Measurements from ENCODE around the gene FRS3. TPM values are rescaled to one million over a fixed set of nuclear protein-coding genes. Genes with fewer than 3 reads are reported as not detected.

The FRS3 gene, protein sequence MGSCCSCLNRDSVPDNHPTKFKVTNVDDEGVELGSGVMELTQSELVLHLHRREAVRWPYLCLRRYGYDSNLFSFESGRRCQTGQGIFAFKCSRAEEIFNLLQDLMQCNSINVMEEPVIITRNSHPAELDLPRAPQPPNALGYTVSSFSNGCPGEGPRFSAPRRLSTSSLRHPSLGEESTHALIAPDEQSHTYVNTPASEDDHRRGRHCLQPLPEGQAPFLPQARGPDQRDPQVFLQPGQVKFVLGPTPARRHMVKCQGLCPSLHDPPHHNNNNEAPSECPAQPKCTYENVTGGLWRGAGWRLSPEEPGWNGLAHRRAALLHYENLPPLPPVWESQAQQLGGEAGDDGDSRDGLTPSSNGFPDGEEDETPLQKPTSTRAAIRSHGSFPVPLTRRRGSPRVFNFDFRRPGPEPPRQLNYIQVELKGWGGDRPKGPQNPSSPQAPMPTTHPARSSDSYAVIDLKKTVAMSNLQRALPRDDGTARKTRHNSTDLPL
- total RNA-seq = 1.5 and 1.8 TPM in 2 replicates

GRCh38 chr6:41779788-41780550, at the start of gene FRS3:
Gene FRS3, minus strand, starts transcription at chr6:41779900. Its CDS starts 2,913 bp downstream, at chr6:41776987.
- Histone ChIP-seq H3K79me2 (ENCODE audit: insufficient read depth, low read length) (peaks cover 7% of the 10 kb centered on the region), H3K36me3 (ENCODE audit: insufficient read depth, low read length) (peaks cover 23% of the 10 kb centered on the region), H3K27ac (ENCODE audit: low read depth, low read length) (no peak within 1 kb of the TSS), H3K4me3 (ENCODE audit: insufficient read depth, low read length) (peak within 1 kb of the TSS; percentile 81), H4K20me1 (ENCODE audit: insufficient read depth, low read length) (no peaks in the 10 kb centered on the region), H2AFZ (ENCODE audit: low read length) (peak within 1 kb of the TSS; percentile 89), H3K4me1 (ENCODE audit: insufficient read depth, low read length) (peaks cover 14% of the 10 kb centered on the region), H3K9me3 (ENCODE audit: low read depth, low read length) (no peaks in the 10 kb centered on the region), H3K4me2 (ENCODE audit: insufficient read depth, low read length) (peak within 1 kb of the TSS; percentile 99), H3K27me3 (ENCODE audit: insufficient read depth, low read length) (no peaks in the 10 kb centered on the region)
- DNase-seq (ENCODE audit: insufficient read length, low spot score, missing footprints) = peak; percentile 100
- peak; percentile 70 for TF ChIP-seq CTCF (IDR thresholded peaks at IDR 0.05; ENCODE audit: extremely low read depth, low read depth, low read length)

DNA sequence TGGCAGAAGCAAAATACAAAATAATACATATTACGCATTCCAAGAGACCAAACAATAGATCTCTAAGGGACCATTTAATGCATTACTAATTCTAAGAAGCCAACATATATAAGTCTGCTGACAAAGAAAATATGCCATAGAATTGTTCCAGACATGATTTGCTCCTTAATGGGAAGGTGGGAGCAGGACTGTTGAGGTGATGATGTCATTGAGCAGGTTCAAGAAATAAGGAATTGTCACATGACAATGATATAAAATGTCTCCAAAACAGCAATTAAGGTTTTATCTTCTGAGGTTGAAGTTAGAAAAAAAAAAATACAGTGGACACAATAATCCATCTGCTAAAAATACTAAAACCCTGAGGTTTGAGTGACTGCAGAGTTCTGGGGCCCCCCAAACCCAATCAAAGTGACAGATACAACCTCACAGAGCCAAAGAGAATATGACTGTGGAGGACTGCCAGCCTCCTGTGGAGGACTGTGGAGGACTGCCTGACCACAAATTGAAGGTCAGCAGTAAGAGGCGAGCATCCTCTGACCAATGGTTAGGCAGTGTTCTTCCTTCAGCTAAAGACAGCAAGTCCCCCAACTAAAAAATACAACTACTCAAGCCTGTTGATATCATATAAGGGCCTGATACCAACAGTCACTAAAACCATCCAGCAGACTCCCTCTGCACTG, 46.8 kb upstream of the FRS3 start:
- no peak overlapping the region for H3K27ac ChIP-seq (ENCODE audit: low read depth, low read length)
- H3K4me3 ChIP-seq (ENCODE audit: insufficient read depth, low read length) = no peak overlapping the region
- no peaks in the 10 kb centered on the region for H3K36me3 ChIP-seq (ENCODE audit: insufficient read depth, low read length)
- H3K27me3 ChIP-seq (ENCODE audit: insufficient read depth, low read length) = no peaks in the 10 kb centered on the region
- H3K4me2 ChIP-seq (ENCODE audit: insufficient read depth, low read length) = no peak overlapping the region
- no peaks in the 10 kb centered on the region for H3K79me2 ChIP-seq (ENCODE audit: insufficient read depth, low read length)
- H3K9me3 ChIP-seq (ENCODE audit: low read depth, low read length) = no peaks in the 10 kb centered on the region
- no peak overlapping the region for H2AFZ ChIP-seq (ENCODE audit: low read length)
- TF ChIP-seq CTCF (IDR thresholded peaks at IDR 0.05; ENCODE audit: extremely low read depth, low read depth, low read length) = no peak
- H3K4me1 ChIP-seq (ENCODE audit: insufficient read depth, low read length) = peaks cover 23% of the 10 kb centered on the region
- no peaks in the 10 kb centered on the region for H4K20me1 ChIP-seq (ENCODE audit: insufficient read depth, low read length)
- no peak for DNase-seq (ENCODE audit: insufficient read length, low spot score, missing footprints)

- H4K20me1 ChIP-seq (ENCODE audit: insufficient read depth, low read length) = no peaks in the 10 kb centered on the region
- H2AFZ ChIP-seq (ENCODE audit: low read length) = no peak overlapping the region
- no peaks in the 10 kb centered on the region for H3K36me3 ChIP-seq (ENCODE audit: insufficient read depth, low read length)
- H3K27ac ChIP-seq (ENCODE audit: low read depth, low read length) = no peak overlapping the region
- H3K4me1 ChIP-seq (ENCODE audit: insufficient read depth, low read length) = peaks cover 23% of the 10 kb centered on the region
- no peaks in the 10 kb centered on the region for H3K9me3 ChIP-seq (ENCODE audit: low read depth, low read length)
- no peak for TF ChIP-seq CTCF (IDR thresholded peaks at IDR 0.05; ENCODE audit: extremely low read depth, low read depth, low read length)
- peak; percentile 67 for DNase-seq (ENCODE audit: insufficient read length, low spot score, missing footprints)
- H3K27me3 ChIP-seq (ENCODE audit: insufficient read depth, low read length) = no peaks in the 10 kb centered on the region
- no peaks in the 10 kb centered on the region for H3K79me2 ChIP-seq (ENCODE audit: insufficient read depth, low read length)
- peak overlapping the region; percentile 4 for H3K4me2 ChIP-seq (ENCODE audit: insufficient read depth, low read length)
- H3K4me3 ChIP-seq (ENCODE audit: insufficient read depth, low read length) = no peak overlapping the region
Observed at GRCh38 chr6:41824571-41825569, 45.2 kb upstream of the FRS3 start.
